HEK293T (cell line): ENCODE data around the gene DHX30.
A peak's percentile ranks its signal among the peaks of the same experiment; 100 is the strongest.

Experiments used
- ARNT ChIP-seq: fragments of 450-650 bp; IDR thresholded peaks from 2 replicates; pipeline ENCODE4 v1.6.1; 2017; ENCODE audit warnings: mild to moderate bottlenecking
- BHLHE40 ChIP-seq: fragments of 450-650 bp; IDR thresholded peaks from 2 replicates; pipeline ENCODE4 v1.6.1; 2016; ENCODE audit warnings: mild to moderate bottlenecking, moderate library complexity, borderline replicate concordance
- ELF4 ChIP-seq: fragments of 450-650 bp; IDR thresholded peaks from 2 replicates; pipeline ENCODE4 v1.6.1; 2017; ENCODE audit warnings: antibody characterized with exemption
- FOXA1 ChIP-seq: fragments of 450-650 bp; IDR thresholded peaks from 2 replicates; pipeline ENCODE4 v1.6.1; 2016; ENCODE audit warnings: mild to moderate bottlenecking
- L3MBTL2 ChIP-seq: fragments of 450-650 bp; conservative IDR thresholded peaks from 2 replicates; pipeline ENCODE4 v1.6.1; 2016; ENCODE audit warnings: mild to moderate bottlenecking
- LEF1 ChIP-seq: fragments of 450-650 bp; IDR thresholded peaks from 2 replicates; pipeline ENCODE4 v1.6.1; 2017; ENCODE audit warnings: mild to moderate bottlenecking, borderline replicate concordance
- NFRKB ChIP-seq: fragments of 450-650 bp; IDR thresholded peaks from 2 replicates; pipeline ENCODE4 v1.6.1; 2016; ENCODE audit warnings: mild to moderate bottlenecking, moderate library complexity
- SP1 ChIP-seq: fragments of 450-650 bp; IDR thresholded peaks from 2 replicates; pipeline ENCODE4 v1.6.1; 2017
- SUZ12 ChIP-seq: fragments of 450-650 bp; IDR thresholded peaks from 2 replicates; pipeline ENCODE4 v1.6.1; 2016; ENCODE audit warnings: mild to moderate bottlenecking
- TARDBP ChIP-seq: fragments of 450-650 bp; IDR thresholded peaks from 2 replicates; pipeline ENCODE4 v1.6.1; 2016
- ZNF384 ChIP-seq: fragments of 450-650 bp; IDR thresholded peaks from 2 replicates; pipeline ENCODE4 v1.6.1; 2016
- TF ChIP-seq, protein P1 (sequence below): fragments of 450-650 bp; IDR thresholded peaks from 2 replicates; pipeline ENCODE4 v1.6.1; 2016

DNA sequence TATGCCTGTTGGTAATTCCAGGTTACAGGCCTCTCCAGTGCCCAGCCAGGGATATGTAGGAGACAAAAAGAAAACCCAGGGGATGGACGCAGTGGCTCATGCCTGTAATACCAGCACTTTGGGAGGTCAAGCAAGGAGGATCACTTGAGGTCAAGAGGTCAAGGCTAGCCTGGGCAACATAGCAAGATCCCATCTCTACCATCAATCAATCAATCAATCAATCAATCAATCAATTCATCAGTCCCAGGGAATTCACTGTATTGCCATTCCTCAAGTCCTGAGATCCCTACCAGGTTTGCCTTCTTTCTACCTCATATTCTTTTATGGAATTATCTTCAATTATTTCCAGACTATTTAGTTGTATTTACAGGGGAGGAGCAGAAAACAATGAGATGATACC, 82.2 kb downstream of the DHX30 start:
- TF ChIP-seq LEF1 (no peak), SUZ12 (no peak), ARNT (no peak), BHLHE40 (no peak), L3MBTL2 (no peak), FOXA1 (no peak), SP1 (no peak), TARDBP (no peak), ZNF384 (no peak), ELF4 (no peak), NFRKB (no peak)
- TF ChIP-seq, protein P1, sequence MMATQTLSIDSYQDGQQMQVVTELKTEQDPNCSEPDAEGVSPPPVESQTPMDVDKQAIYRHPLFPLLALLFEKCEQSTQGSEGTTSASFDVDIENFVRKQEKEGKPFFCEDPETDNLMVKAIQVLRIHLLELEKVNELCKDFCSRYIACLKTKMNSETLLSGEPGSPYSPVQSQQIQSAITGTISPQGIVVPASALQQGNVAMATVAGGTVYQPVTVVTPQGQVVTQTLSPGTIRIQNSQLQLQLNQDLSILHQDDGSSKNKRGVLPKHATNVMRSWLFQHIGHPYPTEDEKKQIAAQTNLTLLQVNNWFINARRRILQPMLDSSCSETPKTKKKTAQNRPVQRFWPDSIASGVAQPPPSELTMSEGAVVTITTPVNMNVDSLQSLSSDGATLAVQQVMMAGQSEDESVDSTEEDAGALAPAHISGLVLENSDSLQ, result peak; percentile 86
